IgD-negative memory B cell (primary cell): ENCODE measurements around the gene LRRC8B. TPM values are rescaled to one million over a fixed set of nuclear protein-coding genes. Genes with fewer than 3 reads are reported as not detected.
"Not testable (repeated sequence)": the region's sequence is repeated elsewhere in the genome, so short reads cannot be mapped to it uniquely, and the experiment has no call there.

Experiments
- H3K27ac Mint-ChIP-seq, 3 donors: one replicate each; pipeline ENCODE4 v1.8.0; 2020 to 2022; ENCODE audit warnings: mild to moderate bottlenecking in 3 of 3, mixed read lengths in 3 of 3, moderate library complexity in 1 of 3
- H3K27me3 Mint-ChIP-seq: one replicate; pipeline ENCODE4 v1.8.0; 2021; ENCODE audit warnings: mixed read lengths
- H3K36me3 Mint-ChIP-seq: one replicate; pipeline ENCODE4 v1.8.0; 2020; ENCODE audit warnings: mild to moderate bottlenecking, mixed read lengths
- H3K4me1 Mint-ChIP-seq, 3 donors: one replicate each; pipeline ENCODE4 v1.8.0; 2020 to 2022; ENCODE audit warnings: mixed read lengths in 3 of 3, mild to moderate bottlenecking in 1 of 3
- H3K4me3 Mint-ChIP-seq, 4 donors: one replicate each; pipeline ENCODE4 v1.8.0; 2020 to 2022; ENCODE audit warnings: mild to moderate bottlenecking in 4 of 4, mixed read lengths in 4 of 4, moderate library complexity in 3 of 4
- H3K9me3 Mint-ChIP-seq, 3 donors: one replicate each; pipeline ENCODE4 v1.8.0; 2020 to 2021; ENCODE audit warnings: mixed read lengths in 3 of 3, mild to moderate bottlenecking in 1 of 3
- polyA plus RNA-seq: library from polyadenylated mRNA; unstranded; fragments of 300-500 nt; fragmentation: Illumina TruSeq; gene quantifications from one replicate; pipeline ENCODE4 v1.2.3, GENCODE V29; 2021

The LRRC8B gene
- polyA plus RNA-seq, 1 donor from 2014 or later = 12.6 TPM

GRCh38 chr1:89512996-89513720 lies 11.5 kb upstream of the LRRC8B start:
- H3K4me1 Mint-ChIP-seq = no peaks in the 10 kb centered on the region
- no peaks in the 10 kb centered on the region for H3K36me3 Mint-ChIP-seq
- no peak overlapping the region for H3K27ac Mint-ChIP-seq
- peaks cover 2 to 8% (median 6%) of the 10 kb centered on the region in 3 donors for H3K9me3 Mint-ChIP-seq
- peaks cover 9% of the 10 kb centered on the region for H3K27me3 Mint-ChIP-seq
- no peak overlapping the region for H3K4me3 Mint-ChIP-seq

GRCh38 chr1:89516055-89516454 lies 8.6 kb upstream of the LRRC8B start:
- H3K27me3 Mint-ChIP-seq = peaks cover 8% of the 10 kb centered on the region
- no peak overlapping the region for H3K4me3 Mint-ChIP-seq

GRCh38 chr1:89518221-89518631 lies 6.4 kb upstream of the LRRC8B start:
- peaks cover 0 to 2% (median 0%) of the 10 kb centered on the region in 3 donors for H3K9me3 Mint-ChIP-seq
- H3K4me3 Mint-ChIP-seq = no peak overlapping the region
- H3K36me3 Mint-ChIP-seq = no peaks in the 10 kb centered on the region
- H3K27ac Mint-ChIP-seq = no peak overlapping the region
- peaks cover 0 to 2% (median 1%) of the 10 kb centered on the region in 3 donors for H3K4me1 Mint-ChIP-seq
- peaks cover 8% of the 10 kb centered on the region for H3K27me3 Mint-ChIP-seq

More at GRCh38 chr1:89516055-89516454, 8.6 kb upstream of the LRRC8B start:
- peaks cover 0 to 6% (median 0%) of the 10 kb centered on the region in 3 donors for H3K9me3 Mint-ChIP-seq
- H3K36me3 Mint-ChIP-seq = no peaks in the 10 kb centered on the region
- no peak overlapping the region for H3K27ac Mint-ChIP-seq
- H3K4me1 Mint-ChIP-seq = peaks cover 0 to 2% (median 1%) of the 10 kb centered on the region in 3 donors

- Mint-ChIP-seq H3K27me3 (peaks cover 4% of the 10 kb centered on the region), H3K4me1 (peaks cover 8 to 10% (median 9%) of the 10 kb centered on the region in 3 donors), H3K4me3 (no peak overlapping the region), H3K36me3 (no peaks in the 10 kb centered on the region), H3K27ac (no peak overlapping the region), H3K9me3 (peaks cover 0 to 2% (median 0%) of the 10 kb centered on the region in 3 donors)
Measured at GRCh38 chr1:89519779-89520358, 4.8 kb upstream of the LRRC8B start.

GRCh38 chr1:89521977-89522376 lies 2.7 kb upstream of the LRRC8B start:
- not testable (repeated sequence) for H3K36me3 Mint-ChIP-seq, H3K27ac Mint-ChIP-seq, H3K27me3 Mint-ChIP-seq, H3K9me3 Mint-ChIP-seq
- peak overlapping the region in 1 of 4 donors; percentile 39 for H3K4me3 Mint-ChIP-seq
- H3K4me1 Mint-ChIP-seq = peaks cover 11 to 18% (median 18%) of the 10 kb centered on the region in 3 donors

DNA sequence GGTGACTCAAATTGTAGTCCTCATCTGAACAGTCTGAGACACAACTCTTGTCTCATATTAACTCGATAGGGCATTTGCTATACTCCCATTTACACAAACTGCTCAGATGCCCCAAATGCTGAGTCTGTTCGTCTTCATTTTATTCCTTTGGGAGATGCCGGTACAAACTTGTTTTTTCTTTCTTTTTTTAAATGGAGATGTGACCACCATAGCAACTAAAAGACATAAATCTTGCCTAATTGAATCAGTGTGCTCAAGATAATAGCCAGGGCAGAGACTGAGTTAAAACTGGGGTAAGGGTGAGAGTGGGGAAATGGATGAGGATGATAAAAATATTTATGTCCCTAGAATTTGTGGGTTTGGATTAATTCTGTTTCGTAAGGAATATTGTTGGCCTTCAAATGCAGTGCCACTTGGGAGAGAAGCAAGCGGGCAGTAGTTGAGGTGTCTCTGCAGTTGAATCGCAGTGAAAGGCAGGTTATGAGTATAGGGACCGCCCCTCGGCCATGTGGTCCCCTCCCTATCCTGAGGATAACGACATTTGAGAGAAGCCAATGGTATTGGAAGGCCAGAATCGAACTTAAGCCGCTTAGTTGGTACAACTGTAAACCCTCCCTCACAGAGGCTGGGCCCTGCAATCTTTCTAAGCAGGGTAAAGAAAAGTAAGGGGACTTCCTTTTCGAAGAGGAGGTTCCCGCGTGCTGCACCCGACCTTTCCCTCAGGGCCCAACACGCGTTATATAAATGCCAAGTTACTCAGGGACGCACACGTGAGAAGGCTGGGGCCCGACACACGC lies 859 bp upstream of the LRRC8B start:
- Mint-ChIP-seq H3K4me3 (peak overlapping the region in 3 of 4 donors; percentile 88 to 96 (median 94)), H3K27me3 (no peaks in the 10 kb centered on the region), H3K36me3 (no peaks in the 10 kb centered on the region), H3K9me3 (peaks cover 0 to 2% (median 0%) of the 10 kb centered on the region in 3 donors), H3K27ac (peak overlapping the region; percentile 87 to 93 (median 91)), H3K4me1 (peaks cover 11 to 18% (median 18%) of the 10 kb centered on the region in 3 donors)

DNA sequence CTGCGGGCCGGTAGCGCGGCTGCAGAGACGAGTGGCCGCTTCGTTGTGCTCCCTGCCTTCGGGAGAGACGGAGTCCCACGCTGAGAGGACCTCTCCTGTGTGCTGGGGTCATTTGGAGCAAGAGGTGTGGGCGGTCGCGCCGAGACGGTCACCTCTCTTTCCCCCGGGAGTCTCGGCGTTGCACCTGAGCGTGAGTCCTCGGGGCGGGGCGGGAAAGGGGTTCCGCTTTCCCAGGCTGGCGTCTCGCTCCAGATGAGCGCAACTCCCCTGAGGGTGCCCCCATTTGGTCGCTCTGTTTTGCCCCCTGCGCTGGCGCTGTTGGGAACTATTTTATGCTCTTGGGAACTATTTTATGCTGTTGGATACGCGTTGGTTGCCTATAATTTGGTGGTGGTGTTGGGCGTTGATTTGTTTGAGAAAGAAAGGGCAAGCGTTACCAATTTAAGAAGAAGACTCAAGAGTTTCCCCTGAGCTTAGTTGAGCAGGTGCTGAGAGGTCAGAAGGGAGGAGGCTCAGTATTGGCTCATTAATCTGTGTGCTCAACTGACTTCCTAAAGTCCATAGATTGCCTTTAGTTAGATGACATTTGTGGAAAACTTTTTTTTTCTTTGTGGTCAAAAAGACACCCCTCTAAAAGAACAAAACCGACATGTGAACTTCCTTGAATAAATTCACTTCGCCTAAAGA lies 683 bp downstream of the LRRC8B start:
- Mint-ChIP-seq H3K27ac (peak overlapping the region; percentile 87 to 98 (median 91)), H3K4me1 (peaks cover 9 to 18% (median 17%) of the 10 kb centered on the region in 3 donors), H3K9me3 (peaks cover 0 to 2% (median 0%) of the 10 kb centered on the region in 3 donors), H3K27me3 (no peaks in the 10 kb centered on the region), H3K4me3 (peak overlapping the region in 3 of 4 donors; percentile 88 to 96 (median 94)), H3K36me3 (no peaks in the 10 kb centered on the region)

DNA sequence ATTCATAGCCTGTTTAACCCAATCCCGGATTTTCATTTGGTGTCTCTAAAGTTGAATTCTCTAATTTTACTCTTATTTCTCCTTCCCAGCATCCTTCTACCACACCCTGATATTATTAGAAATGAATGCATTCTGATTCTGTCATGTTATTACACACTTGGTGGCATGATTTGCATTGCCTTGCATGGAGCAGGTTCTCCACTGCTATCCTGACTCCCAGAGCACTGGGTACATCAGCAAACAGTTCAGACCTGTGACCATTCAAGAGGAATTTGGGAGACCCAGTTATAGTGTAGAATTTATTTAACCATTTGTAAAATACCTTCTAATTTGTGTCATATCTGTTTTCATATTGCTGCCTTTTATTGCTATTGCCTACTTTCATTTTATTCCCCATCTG lies 2.6 kb downstream of the LRRC8B start:
- H3K4me1 Mint-ChIP-seq = peaks cover 9 to 25% (median 23%) of the 10 kb centered on the region in 3 donors
- no peak overlapping the region for H3K4me3 Mint-ChIP-seq
- H3K27me3 Mint-ChIP-seq = no peaks in the 10 kb centered on the region
- peak overlapping the region in 1 of 3 donors; percentile 91 for H3K27ac Mint-ChIP-seq
- H3K9me3 Mint-ChIP-seq = no peaks in the 10 kb centered on the region
- H3K36me3 Mint-ChIP-seq = no peaks in the 10 kb centered on the region

DNA sequence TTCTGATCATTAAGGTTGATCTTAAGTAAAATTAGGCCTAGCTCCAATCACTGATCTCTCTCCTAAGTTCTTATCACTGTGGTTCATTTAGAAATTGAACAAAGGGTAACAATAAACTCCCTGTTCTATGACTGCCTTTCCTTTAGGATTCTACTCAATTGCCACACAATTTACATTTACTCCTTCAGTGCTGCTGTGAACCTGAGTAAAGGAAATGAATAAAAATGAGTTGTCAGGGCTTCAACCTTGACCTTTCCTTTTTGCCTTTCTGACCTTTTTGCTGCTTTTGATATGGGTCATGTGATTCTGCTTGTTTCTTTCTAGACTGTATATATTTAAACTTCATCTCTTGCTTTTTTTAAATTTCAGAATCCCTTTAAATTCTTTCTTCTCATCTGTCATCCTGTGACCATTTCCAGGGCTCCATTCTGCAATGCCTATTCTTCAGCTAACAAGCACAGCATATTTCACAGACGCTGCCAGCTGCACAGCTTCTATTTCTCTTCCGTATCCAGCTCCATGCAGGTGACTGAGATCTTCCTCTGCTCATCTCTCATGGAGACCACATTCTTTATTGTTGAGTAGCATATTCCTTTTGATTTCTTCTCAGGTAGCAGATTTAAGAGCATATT lies 3.2 kb downstream of the LRRC8B start:
- Mint-ChIP-seq H3K27ac (no peak overlapping the region), H3K9me3 (no peaks in the 10 kb centered on the region), H3K4me3 (no peak overlapping the region), H3K27me3 (no peaks in the 10 kb centered on the region), H3K36me3 (no peaks in the 10 kb centered on the region), H3K4me1 (peaks cover 9 to 29% (median 23%) of the 10 kb centered on the region in 3 donors)

DNA sequence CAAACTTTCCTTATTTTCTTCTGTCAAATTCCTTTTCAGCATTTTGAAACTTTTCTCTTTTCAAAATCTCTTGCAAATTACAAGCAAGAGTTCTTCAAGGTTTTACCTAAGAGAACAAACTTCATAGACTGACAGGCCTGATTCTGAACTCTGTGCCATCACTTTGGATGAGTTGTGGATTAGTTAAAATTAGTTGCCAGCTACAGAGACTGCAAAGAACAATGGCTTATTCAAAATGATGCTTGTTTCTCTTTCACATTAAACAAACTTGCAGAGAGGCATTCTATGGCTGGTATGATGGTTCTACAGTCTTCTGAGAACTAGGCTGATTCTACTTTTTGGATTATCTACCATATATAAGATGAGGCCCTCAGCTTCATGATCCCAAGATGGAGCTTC lies 3.8 kb downstream of the LRRC8B start:
- Mint-ChIP-seq H3K9me3 (no peaks in the 10 kb centered on the region), H3K36me3 (no peaks in the 10 kb centered on the region), H3K27ac (no peak overlapping the region), H3K4me1 (peaks cover 9 to 32% (median 22%) of the 10 kb centered on the region in 3 donors), H3K27me3 (no peaks in the 10 kb centered on the region), H3K4me3 (no peak overlapping the region)

- no peaks in the 10 kb centered on the region for H3K27me3 Mint-ChIP-seq
- H3K4me1 Mint-ChIP-seq = peaks cover 3 to 26% (median 14%) of the 10 kb centered on the region in 3 donors
- no peaks in the 10 kb centered on the region for H3K9me3 Mint-ChIP-seq
- H3K4me3 Mint-ChIP-seq = no peak overlapping the region
- no peak overlapping the region for H3K27ac Mint-ChIP-seq
- H3K36me3 Mint-ChIP-seq = no peaks in the 10 kb centered on the region
Measured at GRCh38 chr1:89529196-89529595, 4.6 kb downstream of the LRRC8B start.

- no peaks in the 10 kb centered on the region for H3K36me3 Mint-ChIP-seq
- H3K4me1 Mint-ChIP-seq = peaks cover 3 to 25% (median 9%) of the 10 kb centered on the region in 3 donors
- H3K27me3 Mint-ChIP-seq = no peaks in the 10 kb centered on the region
- H3K27ac Mint-ChIP-seq = no peak overlapping the region
- H3K9me3 Mint-ChIP-seq = no peaks in the 10 kb centered on the region
- no peak overlapping the region for H3K4me3 Mint-ChIP-seq
Measured at GRCh38 chr1:89530444-89531089, 5.9 kb downstream of the LRRC8B start.

DNA sequence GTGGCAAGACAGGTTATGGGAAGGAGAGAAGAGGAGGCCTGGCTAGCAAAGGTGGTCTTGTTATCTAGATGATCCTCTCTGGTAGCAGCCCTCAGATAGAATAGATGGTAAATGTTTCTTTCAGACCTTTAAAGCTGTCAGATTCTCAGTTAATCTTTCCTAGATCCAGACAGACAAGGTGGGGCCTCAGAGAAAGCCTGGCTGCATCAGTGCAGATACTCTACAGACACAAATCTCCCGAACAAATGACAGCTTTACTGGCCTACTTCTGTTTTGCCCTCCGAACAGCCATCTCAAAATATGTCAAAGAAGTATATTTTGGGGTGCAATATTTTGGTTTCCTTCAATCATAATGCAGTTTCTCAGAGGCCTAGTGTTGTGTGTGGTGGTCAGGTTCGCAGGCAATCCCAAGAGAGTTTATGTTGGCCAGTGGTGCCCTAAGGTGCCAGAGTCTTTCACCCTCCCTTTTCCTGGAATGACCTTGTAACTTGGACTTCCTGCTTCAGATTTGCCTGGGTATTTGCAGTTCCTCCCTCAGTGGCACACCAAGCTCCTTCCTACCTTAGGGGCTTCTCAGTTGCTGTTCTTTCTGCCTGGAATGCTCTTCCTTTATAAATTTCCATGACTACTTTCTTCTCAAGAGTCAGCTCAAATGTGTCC lies 7.0 kb downstream of the LRRC8B start:
- no peaks in the 10 kb centered on the region for H3K36me3 Mint-ChIP-seq
- H3K27ac Mint-ChIP-seq = no peak overlapping the region
- H3K9me3 Mint-ChIP-seq = no peaks in the 10 kb centered on the region
- no peaks in the 10 kb centered on the region for H3K27me3 Mint-ChIP-seq
- peaks cover 0 to 23% (median 11%) of the 10 kb centered on the region in 3 donors for H3K4me1 Mint-ChIP-seq
- H3K4me3 Mint-ChIP-seq = no peak overlapping the region
